GM21717 (cell line): Measurements from ENCODE around the gene MCMBP.
"Not testable (repeated sequence)": the region's sequence is repeated elsewhere in the genome, so short reads cannot be mapped to it uniquely, and the experiment has no call there.

Experiments used
- ATAC-seq: cut with Tn5 transposase; IDR thresholded peaks from one replicate; pipeline ENCODE4 v1.9.1; 2021; ENCODE audit warnings: mild to moderate bottlenecking, moderate library complexity; ENCODE audit not compliant: unreplicated experiment

Gene MCMBP, protein sequence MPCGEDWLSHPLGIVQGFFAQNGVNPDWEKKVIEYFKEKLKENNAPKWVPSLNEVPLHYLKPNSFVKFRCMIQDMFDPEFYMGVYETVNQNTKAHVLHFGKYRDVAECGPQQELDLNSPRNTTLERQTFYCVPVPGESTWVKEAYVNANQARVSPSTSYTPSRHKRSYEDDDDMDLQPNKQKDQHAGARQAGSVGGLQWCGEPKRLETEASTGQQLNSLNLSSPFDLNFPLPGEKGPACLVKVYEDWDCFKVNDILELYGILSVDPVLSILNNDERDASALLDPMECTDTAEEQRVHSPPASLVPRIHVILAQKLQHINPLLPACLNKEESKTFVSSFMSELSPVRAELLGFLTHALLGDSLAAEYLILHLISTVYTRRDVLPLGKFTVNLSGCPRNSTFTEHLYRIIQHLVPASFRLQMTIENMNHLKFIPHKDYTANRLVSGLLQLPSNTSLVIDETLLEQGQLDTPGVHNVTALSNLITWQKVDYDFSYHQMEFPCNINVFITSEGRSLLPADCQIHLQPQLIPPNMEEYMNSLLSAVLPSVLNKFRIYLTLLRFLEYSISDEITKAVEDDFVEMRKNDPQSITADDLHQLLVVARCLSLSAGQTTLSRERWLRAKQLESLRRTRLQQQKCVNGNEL

DNA sequence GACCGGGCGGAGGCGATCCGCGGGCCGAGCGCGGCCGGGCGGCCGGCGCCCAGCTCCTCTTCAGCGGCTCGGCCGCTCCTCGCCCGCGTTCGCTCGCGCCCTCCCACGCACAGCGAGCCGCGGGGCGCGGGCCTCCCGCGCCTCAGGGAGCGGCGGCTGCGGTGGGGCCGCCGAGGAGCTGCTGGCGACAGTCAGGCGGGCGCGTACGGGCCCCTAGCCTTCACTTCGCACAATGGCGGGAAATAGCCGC is at the start of gene MCMBP:
MCMBP (minus strand) TSS at position 234 of the 250 bp plus-strand sequence. CDS start 259 bp downstream, outside the sequence.
- peak; percentile 22 for ATAC-seq

GRCh38 chr10:119919826-119920225 is 47.2 kb upstream of the MCMBP start:
- peak; percentile 74 for ATAC-seq

DNA sequence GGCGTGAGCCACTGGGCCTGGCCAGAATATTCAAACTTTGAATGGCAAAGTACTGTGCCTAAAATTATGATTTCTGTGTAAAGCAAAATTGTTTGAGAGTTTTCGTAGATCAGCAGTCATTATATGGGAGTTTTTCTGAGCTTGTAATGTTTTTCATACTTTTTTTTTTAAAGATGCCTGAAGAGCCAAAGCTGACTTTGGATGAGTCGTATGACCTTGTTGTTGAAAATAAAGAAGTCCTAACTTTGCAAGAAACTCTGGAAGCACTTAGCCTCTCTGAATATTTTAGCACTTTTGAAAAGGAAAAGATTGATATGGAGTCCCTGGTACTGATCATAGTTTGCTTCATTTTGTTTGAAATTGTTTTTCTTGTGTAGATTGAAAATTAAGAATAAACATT is 46.6 kb upstream of the MCMBP start:
- ATAC-seq = no peak

- no peak for ATAC-seq
These were observed 45.1 kb upstream of the MCMBP start for GRCh38 chr10:119917777-119918176.

- no peak for ATAC-seq
These were observed 38.0 kb upstream of the MCMBP start for GRCh38 chr10:119910689-119911088.

- no peak for ATAC-seq
These were observed 35.5 kb upstream of the MCMBP start for GRCh38 chr10:119908166-119908565.

GRCh38 chr10:119907695-119908094 is 35.1 kb upstream of the MCMBP start:
- ATAC-seq = not testable (repeated sequence)

DNA sequence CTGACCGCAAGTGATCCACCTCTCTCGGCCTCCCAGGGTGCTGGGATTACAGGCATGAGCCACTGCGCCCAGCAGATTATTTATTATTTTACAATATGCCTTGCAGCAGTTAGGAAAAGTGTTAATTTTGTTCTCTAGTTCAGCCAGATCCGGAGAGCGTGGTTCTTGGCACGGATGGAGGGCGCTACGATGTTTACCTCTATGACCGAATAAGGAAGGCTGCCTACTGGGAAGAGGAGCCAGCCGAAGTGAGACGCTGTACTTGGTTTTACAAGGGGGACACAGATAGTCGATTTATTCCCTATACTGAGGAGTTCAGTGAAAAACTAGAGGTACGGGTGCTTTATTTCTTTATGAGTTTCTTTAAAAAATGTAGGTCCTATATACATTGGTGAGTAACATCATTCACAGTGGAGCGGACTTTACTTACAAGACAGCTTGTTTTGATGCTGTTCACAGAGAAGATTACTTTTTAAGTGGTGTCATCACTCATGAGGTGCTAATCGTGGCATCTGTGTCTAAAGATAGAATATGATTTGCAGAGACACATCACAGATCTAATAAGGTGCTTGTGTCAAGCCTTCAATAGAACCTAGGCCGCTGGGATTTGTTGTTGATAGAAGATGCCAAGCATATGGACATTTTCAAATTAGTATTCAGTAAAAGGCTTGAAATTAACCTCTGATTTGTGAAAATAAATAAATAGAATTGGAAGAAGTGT is 31.5 kb upstream of the MCMBP start:
- ATAC-seq = no peak

GRCh38 chr10:119898577-119898976 is 25.9 kb upstream of the MCMBP start:
- ATAC-seq = no peak

GRCh38 chr10:119896937-119897770 is 24.5 kb upstream of the MCMBP start:
- no peak for ATAC-seq

- no peak for ATAC-seq
These were observed 23.5 kb upstream of the MCMBP start for GRCh38 chr10:119896061-119896655.

DNA sequence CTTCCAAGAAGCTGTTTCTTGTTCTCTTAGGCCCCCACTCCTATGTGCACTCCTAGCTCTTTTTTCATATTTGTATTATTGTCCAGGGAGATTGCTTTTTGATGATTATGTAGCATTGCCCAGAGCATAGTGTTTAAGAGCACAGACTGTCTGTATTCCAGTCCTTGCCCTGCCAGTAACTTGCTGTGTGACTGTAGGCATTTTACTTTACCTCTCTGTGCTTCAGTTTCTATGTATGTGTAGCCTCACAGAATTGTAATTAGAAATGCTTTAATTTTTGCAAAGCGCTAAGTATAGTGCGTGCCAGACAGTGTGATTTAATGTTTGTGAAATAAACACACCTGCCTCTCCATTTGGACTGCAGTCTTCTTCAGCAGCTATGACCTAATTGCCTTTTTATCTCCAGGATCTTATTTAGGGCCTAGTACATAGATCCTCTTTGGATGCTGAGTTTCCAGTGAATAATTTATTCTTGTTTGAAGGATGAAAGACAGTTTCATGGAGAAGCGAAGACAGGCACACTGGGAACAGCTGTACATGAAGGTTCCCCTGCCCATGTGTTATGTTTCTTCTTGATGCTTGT is 21.3 kb upstream of the MCMBP start:
- no peak for ATAC-seq

- no peak for ATAC-seq
These were observed 20.4 kb upstream of the MCMBP start for GRCh38 chr10:119893074-119893473.

GRCh38 chr10:119892188-119893065 is 19.8 kb upstream of the MCMBP start, which contains the start of gene SEC23IP:
Gene SEC23IP, plus strand, starts transcription at chr10:119892730. Its CDS starts 53 bp downstream, at chr10:119892783.
- peak; percentile 99 for ATAC-seq

- ATAC-seq = not testable (repeated sequence)
These were observed 19.2 kb upstream of the MCMBP start for GRCh38 chr10:119891849-119892187.

- not testable (repeated sequence) for ATAC-seq
These were observed 17.7 kb upstream of the MCMBP start for GRCh38 chr10:119890307-119890706.

DNA sequence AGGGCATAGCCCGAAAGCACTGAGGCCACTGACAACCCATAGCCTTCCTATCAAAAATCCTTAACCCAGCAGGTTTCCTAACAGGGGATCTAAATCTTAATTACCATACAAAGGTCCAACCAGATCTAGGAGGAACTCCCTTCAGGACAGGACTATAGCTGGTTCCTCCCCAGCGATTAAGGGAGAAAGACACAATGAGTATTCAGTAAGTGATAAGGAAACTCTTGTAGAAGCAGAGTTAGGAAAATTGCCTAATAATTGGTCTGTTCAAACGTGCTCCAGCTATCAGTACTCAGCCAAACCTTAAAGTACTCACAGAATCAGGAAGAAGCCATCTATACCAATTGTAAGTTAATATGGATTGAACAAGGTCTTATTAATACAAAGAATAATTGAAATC is 16.6 kb upstream of the MCMBP start:
- ATAC-seq = not testable (repeated sequence)

DNA sequence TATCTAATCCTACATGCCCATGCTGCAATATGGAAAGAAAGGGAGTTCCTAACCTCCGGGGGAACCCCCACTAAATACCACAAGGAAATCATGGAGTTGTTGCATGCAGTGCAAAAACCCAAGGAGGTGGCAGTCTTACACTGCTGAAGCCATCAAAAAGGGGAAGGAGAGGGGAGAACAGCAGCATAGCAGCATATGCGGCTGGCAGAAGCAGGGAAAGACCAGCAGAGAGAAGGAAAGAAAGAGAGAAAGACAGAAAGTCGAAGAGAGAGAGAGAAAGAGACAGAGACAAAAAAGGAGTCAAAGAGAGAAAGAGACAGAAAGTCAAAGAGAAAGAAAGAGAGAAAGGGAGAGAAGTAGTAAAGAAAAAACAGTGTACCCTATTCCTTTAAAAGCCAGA is 16.1 kb upstream of the MCMBP start:
- not testable (repeated sequence) for ATAC-seq

- ATAC-seq = not testable (repeated sequence)
These were observed 13.4 kb upstream of the MCMBP start for GRCh38 chr10:119886070-119886469.
